NT2/D1 (cell line): Measurements from ENCODE around the gene ASAP3.
"Not testable (repeated sequence)": the region's sequence is repeated elsewhere in the genome, so short reads cannot be mapped to it uniquely, and the experiment has no call there.

ENCODE experiments used
- DNase-seq: peaks from one replicate; pipeline ENCODE4 v3.0.0-alpha.2; 2011; ENCODE audit warnings: low read depth, low spot score
- H3K27me3 ChIP-seq: 2 replicates; pipeline ENCODE4 v1.6.0; 2011; ENCODE audit warnings: mild to moderate bottlenecking; ENCODE audit not compliant: insufficient read length, insufficient read depth
- H3K36me3 ChIP-seq: 2 replicates; pipeline ENCODE4 v1.6.1; 2011; ENCODE audit warnings: mild to moderate bottlenecking, low read length, mixed read lengths; ENCODE audit not compliant: insufficient read depth, insufficient read length
- H3K4me1 ChIP-seq: 2 replicates; pipeline ENCODE4 v1.5.1; 2011; ENCODE audit not compliant: insufficient read depth, insufficient read length
- H3K4me3 ChIP-seq: 2 replicates; pipeline ENCODE4 v1.5.1; 2011; ENCODE audit warnings: low read depth; ENCODE audit not compliant: insufficient read length
- H3K9ac ChIP-seq: 2 replicates; pipeline ENCODE4 v1.6.0; 2011; ENCODE audit warnings: low read depth; ENCODE audit not compliant: insufficient read length
- H3K9me3 ChIP-seq: 2 replicates; pipeline ENCODE4 v1.5.1; 2011; ENCODE audit warnings: mild to moderate bottlenecking, low read length; ENCODE audit not compliant: insufficient read depth
- SUZ12 ChIP-seq: IDR thresholded peaks from 2 replicates; pipeline ENCODE4 v1.6.1; 2011; ENCODE audit not compliant: insufficient read length, insufficient read depth; ENCODE audit errors: extremely low read depth
- YY1 ChIP-seq: IDR thresholded peaks from 2 replicates; pipeline ENCODE4 v1.6.1; 2011; ENCODE audit not compliant: insufficient read length, insufficient read depth
- ZNF274 ChIP-seq: IDR thresholded peaks from 2 replicates; pipeline ENCODE4 v1.6.1; 2011; ENCODE audit warnings: mild to moderate bottlenecking, low read depth, low read length

The ASAP3 gene

GRCh38 chr1:23381233-23381885 lies 102.6 kb downstream of the ASAP3 start:
- Histone ChIP-seq H3K36me3 (no peaks in the 10 kb centered on the region), H3K9me3 (no peaks in the 10 kb centered on the region), H3K4me3 (no peak overlapping the region), H3K27me3 (peaks cover 72% of the 10 kb centered on the region), H3K9ac (no peak overlapping the region), H3K4me1 (no peaks in the 10 kb centered on the region)
- TF ChIP-seq YY1 (no peak), SUZ12 (no peak), ZNF274 (no peak)
- no peak for DNase-seq

GRCh38 chr1:23380719-23381118 lies 103.3 kb downstream of the ASAP3 start:
- Histone ChIP-seq H3K4me1 (no peaks in the 10 kb centered on the region), H3K9me3 (no peaks in the 10 kb centered on the region), H3K36me3 (no peaks in the 10 kb centered on the region), H3K4me3 (no peak overlapping the region), H3K9ac (no peak overlapping the region), H3K27me3 (peaks cover 74% of the 10 kb centered on the region)
- no peak for DNase-seq
- no peak for TF ChIP-seq YY1
- TF ChIP-seq SUZ12 = no peak
- TF ChIP-seq ZNF274 = no peak

DNA sequence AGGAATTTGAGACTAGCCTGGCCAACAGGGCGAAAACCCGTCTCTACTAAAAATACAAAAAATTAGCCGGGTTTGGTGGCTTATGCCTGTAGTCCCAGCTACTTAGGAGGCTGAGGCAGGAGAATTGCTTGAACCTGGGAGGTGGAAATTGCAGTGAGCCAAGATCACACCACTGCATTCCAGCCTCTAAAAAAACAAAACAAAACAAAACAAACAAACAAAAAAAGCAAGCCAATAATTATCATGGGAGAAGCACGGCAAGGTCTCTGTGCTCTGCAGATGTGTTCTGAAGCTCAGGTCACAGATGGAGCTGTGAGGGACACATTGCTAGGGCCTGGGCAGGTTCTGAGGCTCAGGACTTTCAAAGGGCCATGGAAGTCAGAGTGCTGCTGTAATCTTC lies 103.7 kb downstream of the ASAP3 start:
- not testable (repeated sequence) for H3K36me3 ChIP-seq, H3K9me3 ChIP-seq, H3K4me3 ChIP-seq, H3K4me1 ChIP-seq, H3K9ac ChIP-seq, DNase-seq
- H3K27me3 ChIP-seq = peaks cover 74% of the 10 kb centered on the region
